GM19240 (cell line): ENCODE measurements around the gene KLHL10.
"Not testable (repeated sequence)": the region's sequence is repeated elsewhere in the genome, so short reads cannot be mapped to it uniquely, and the experiment has no call there.

Source experiments
- DNase-seq: peaks from one replicate; pipeline ENCODE4 v3.0.0; 2011; ENCODE audit warnings: low spot score; ENCODE audit not compliant: insufficient read length

Gene KLHL10

DNA sequence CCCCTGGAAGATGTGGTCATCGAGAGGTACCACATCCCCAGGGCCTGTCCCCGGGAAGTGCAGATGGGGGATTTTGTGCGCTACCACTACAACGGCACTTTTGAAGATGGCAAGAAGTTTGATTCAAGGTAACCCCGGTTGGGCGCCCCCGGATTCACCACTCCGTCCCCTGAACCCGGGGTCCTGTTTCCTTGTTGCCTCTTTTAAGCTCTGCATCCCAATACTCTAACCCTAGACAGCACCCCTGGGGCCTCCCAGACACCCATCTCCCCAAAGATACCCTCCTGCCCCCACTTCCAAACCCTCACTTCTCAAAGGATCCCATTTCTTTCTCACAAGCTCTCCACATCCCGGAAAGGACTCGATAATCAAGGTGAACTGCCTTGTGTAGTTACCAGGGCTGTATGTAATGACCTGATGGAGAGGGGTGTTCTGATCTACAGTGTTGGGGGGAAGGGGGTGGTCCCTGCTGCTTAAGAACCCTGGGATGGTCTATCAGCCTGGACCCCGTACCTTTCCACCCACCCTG is 24.4 kb upstream of the KLHL10 start:
- no peak for DNase-seq

DNA sequence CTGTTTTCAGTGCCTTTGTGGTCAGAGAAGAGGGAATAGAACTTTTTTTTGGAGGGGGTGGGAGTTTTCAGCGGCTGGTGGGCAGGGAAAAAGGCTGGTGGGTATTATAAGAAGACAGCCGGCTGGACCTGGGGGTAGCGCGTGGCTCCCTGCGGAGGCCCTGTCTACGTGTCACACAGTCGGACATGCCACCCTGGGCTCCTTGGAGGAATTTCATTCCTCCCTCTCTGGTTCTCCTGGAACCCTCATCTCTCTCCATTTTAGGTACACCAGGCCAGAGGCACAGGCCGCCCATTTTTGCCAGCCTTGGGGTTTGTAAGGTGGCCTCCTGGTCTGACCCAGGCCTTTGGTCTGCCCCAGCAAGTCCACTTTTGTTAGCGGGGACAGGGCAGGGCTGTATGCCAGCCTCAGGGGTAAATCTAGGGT is 23.9 kb upstream of the KLHL10 start:
- no peak for DNase-seq

DNA sequence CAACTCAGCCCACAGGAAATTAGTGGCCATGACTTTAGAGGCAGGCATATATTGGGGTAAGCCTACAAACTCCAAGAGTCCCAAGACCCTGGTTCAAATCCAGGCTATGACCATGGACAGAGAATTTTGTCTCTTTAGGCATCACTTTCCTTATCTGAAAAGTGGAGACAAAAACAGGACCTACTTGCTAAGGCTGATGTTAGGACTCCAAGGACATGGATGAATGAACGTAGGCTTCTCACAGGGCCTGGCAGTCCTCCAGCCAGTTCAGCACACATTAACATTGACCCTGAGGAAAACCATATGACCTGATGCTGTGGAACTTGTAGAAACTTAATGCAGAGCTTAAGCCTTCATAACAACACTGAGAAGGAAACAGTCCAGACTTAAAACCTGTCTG is 23.4 kb upstream of the KLHL10 start:
- no peak for DNase-seq

DNA sequence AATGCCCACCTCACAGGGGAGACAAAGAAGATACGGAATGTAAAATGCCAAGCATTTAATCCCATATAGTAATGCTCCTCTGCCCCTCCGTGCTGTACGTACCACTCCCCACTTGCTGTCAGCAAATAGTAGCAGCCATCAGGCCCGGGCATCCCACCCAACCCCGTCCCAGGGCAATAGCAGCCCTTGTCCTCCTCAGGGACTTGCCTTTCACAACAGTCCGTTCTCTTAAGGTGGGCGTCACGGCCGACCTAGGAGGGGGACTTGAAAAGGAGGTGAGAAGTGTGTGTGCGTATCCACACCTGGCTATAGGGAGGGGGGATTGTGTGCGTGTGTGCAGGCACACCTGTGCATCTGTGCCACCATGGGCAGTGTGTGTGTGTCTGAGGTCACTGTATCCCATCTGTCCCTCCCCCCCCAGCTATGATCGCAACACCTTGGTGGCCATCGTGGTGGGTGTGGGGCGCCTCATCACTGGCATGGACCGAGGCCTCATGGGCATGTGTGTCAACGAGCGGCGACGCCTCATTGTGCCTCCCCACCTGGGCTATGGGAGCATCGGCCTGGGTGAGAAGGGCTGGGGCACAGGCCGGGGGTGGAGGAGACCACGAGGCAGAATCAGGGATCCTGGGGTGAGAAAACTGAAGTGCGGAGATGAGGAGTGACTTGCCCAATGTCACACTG is 20.8 kb upstream of the KLHL10 start:
- no peak for DNase-seq

DNA sequence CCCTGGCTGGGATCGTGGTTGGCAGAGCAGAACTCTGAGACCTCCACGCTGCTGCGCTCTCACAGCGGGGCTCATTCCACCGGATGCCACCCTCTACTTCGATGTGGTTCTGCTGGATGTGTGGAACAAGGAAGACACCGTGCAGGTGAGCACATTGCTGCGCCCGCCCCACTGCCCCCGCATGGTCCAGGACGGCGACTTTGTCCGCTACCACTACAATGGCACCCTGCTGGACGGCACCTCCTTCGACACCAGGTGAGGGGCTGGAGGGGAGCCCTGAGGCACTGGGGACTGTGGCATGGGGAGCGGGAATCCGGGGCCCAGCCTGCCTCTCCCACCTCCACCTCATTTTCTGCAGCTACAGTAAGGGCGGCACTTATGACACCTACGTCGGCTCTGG is 19.6 kb upstream of the KLHL10 start:
- no peak for DNase-seq

DNA sequence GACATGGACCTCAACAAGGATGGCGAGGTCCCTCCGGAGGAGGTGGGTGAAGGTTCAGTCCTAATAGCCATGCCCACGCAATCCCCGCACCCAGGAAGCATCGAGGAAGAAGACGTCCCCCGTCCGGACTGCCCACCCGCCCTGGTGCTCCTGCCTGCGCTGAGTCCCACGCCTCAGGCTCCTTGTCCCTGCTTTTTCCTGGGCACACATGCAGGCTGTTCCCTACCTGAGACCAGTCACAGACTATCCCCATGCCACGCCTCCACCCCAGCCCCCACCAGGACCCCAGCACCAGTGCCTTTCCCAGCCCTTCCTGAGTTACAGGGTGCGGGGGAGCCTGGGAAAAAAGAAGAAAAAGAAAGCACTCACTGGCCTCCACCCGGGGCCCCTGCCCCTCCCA is 15.8 kb upstream of the KLHL10 start:
- no peak for DNase-seq

DNA sequence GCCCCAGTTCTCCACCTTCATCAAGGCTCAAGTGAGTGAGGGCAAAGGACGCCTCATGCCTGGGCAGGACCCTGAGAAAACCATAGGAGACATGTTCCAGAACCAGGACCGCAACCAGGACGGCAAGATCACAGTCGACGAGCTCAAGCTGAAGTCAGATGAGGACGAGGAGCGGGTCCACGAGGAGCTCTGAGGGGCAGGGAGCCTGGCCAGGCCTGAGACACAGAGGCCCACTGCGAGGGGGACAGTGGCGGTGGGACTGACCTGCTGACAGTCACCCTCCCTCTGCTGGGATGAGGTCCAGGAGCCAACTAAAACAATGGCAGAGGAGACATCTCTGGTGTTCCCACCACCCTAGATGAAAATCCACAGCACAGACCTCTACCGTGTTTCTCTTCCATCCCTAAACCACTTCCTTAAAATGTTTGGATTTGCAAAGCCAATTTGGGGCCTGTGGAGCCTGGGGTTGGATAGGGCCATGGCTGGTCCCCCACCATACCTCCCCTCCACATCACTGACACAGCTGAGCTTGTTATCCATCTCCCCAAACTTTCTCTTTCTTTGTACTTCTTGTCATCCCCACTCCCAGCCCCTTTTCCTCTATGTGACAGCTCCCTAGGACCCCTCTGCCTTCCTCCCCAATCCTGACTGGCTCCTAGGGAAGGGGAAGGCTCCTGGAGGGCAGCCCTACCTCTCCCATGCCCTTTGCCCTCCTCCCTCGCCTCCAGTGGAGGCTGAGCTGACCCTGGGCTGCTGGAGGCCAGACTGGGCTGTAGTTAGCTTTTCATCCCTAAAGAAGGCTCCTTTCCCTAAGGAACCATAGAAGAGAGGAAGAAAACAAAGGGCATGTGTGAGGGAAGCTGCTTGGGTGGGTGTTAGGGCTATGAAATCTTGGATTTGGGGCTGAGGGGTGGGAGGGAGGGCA is 15.1 kb upstream of the KLHL10 start:
- DNase-seq: no peak

DNA sequence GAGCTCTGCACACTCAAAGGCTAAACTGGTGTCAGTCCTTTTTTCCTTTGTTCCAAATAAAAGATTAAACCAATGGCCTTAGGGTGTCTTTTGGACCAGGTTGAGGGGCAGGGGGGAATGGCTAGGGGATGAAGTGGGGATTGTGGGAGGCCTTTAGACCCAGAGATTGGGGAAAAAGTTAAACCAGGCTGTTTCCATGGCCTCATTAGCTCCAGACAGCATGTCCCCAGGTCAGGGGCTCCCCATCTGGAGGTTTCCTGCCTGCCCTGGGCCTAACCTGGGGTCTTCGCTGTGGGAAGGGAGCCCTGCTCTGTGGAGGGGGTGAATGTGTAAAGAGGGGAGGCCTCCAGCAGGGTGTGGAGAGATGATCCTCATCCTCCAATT is 14.5 kb upstream of the KLHL10 start:
- no peak for DNase-seq

DNA sequence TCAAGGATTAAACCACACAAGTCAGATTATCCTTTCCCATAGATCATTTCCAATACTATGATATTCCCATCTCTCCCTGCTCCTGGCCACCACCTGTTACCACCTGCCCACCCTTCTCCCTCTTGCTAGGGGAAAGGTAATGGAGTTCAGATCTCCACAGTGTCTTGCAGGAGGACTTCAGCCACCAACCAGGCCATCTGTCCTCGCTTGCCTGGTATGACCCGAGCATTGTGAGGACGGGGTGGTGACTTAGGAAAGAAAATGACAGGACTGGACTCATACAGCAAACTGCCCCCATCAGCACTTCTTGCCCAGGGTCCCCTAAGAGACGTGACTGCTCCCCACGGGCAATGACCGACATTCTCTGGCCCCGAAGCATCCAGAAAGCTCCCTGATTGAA is 14.0 kb upstream of the KLHL10 start:
- DNase-seq: no peak

DNA sequence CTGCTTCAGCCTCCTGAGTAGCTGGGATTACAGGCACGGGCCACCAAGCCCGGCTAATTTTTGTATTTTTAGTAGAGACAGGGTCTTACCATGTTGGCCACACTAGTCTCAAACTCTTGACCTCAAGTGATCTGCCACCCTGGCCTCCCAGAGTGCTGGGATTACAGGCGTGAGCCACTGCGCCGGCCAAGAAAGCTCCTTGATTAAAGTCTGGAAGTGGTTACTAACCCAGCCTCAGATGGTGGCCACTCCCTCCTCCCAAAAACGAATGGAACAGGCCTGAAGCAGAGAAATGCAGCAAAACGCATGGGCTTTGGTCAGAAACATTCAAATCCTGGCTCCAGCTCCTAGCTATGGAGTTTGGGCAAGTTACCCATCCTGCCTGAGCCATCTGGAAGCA is 13.5 kb upstream of the KLHL10 start:
- DNase-seq: no peak

DNA sequence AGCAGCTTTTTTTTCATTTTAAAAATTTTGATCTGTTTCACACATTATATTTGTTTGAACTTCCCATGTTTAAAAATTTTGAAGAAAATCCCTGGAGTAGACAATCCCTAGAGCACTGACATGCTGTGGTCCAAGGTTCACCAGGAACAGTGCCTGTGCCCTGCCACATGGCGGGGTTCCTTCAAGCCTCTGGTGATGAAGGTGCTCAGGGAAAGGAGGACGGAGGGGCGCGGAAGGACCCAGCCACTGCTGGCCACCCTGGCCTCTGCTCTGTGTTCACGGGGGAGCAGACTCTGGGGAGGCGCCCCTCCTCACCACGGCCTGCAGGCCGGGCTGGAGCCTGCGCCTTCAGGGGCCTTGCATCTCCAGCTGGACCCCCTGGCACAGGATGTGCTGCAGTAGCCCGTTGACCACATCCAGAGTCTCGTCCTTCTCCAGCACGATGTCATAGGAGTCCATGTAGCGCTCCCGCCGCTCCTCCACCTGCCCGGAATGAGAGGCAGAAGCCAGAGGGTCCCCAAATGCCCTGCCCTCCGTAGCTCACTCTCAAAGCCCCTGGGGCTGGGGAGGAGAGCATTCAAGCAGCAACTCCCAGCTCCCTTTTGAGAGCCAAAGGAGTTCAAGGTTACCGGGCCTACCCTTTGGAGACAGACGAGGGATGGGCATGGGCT is 12.3 kb upstream of the KLHL10 start:
- DNase-seq: no peak

DNA sequence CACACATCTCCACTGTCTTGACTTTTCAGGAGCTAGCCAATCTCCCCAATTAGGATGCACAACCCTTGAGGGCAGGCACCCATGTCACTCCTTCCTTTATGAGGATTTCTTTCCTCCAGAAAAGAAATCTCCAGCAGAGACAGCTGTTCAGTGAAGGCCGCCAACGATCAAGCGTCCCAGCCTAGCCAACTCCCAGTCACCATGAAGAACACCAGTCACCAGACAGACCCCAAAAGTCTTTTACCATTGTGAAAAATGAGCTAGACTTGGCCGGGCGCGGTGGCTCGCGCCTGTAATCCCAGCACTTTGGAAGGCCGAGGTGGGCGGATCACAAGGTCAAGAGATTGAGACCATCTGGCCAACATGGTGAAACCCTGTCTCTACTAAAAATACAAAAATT is 7.7 kb upstream of the KLHL10 start:
- not testable (repeated sequence) for DNase-seq

DNA sequence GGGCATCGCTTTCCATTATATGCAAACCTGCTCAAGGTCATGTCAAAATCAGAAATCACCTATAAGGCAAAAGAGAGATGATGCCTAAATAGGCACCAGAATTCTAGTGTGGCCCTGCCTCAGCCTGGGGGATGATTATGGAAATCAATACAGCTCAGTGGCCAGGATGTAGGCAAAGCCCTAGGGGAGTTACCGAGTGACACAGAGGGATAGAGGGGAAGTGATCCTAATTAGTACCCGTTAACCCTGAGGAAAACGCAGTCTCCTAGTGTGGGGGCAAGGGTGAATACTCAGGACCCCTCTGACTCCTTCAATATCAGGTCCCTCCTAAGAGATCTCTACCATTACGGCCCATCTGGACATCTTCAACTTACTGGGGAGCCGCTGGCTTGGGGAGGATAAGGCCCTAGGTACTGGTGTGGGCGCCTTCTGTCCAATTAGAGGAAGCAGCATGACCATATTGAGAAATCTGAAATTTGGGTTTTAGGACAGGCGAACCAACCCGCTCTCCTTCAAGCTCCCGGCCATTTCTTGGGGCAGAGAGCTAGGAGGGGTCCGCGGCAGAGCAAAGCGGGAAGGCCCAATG is 2.3 kb upstream of the KLHL10 start:
- DNase-seq: peak; percentile 39

DNA sequence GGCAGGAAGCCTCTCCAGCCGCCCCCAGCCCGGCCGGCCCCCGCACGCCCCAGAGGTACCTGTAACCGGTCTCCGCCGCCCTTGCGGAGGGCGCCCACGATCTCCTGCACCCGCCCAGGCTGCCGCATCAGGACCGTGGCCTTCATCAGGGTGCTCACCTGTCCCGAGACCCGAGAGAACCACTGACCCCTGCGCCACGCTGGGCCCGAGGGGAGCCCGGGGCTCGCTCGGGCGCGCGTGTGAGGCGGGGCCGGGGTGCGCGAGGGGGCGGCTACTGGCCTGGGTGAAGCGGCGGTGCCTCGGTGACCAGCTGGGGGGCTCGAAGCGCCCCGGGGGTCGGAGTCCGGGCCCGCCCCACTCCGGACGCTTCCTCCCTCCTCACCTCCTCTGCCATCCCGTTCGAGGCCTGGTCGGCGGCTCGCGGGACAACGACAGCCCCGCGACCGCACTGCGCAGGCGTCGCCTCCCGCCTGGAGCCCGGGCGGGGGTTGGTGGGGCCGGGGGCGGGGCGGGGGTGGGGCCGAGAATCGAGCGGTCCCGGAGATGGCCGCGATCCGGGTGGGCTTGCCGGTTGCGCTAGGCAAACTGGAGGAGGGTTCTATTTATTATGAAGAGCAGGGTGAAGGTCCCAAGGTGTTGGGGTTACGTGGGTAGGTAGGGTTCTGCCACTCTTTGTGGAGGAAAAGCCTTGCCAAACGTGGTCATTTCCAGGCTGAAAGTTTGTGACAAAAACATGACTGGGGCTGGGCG is 1.6 kb upstream of the KLHL10 start, which contains the start of gene NT5C3B:
NT5C3B (minus strand) TSS at position 433 of the 750 bp plus-strand sequence; CDS start at position 394, 39 bp downstream.
- DNase-seq: peak; percentile 51

DNA sequence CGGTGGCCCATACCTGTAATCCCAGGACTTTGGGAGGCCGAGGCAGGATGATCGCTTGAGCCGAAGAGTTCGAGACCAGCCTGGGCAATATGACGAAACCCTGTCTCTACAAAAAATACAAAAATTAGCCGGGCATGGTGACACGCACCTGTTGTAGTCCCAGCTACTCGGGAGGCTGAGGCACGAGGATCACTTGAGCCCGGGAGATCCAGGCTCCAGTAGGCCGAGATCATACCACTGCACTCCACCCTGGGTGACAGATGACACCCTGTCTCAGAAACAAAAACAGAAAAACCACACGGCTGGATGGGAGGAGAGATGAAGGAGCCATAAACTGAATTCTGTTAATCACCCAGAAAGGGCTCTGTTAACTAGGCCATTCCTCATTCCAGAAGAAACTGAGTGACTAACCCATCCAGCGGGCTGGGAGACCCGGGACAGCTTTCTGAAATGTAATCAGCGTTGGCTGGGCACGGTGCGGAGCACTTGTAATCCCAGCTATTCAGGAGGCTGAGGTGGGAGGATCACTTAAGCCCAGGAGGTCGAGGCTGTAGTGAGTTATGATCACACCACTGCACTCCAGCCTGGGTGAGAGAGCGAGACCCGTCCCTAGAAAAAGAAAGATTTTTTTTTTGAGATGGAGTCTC is 952 bp upstream of the KLHL10 start:
- DNase-seq: no peak

DNA sequence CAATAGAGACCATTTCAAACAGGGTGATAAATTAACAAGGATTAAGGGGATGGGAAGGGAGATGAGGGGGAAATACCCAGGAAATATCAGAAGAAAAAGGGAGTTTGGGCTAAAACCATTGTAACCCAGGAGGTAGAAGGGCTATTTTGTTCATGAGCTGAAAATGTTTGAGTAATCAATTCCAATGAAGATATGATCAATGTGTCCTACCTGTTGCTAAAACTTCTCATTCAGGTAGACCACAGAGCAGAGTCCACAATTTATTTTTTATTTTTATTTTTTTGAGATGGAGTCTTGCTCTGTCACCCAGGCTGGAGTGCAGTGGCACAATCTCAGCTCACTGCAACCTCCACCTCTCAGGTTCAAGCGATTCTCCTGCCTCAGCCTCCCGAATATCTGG is 1.8 kb downstream of the KLHL10 start:
- not testable (repeated sequence) for DNase-seq

DNA sequence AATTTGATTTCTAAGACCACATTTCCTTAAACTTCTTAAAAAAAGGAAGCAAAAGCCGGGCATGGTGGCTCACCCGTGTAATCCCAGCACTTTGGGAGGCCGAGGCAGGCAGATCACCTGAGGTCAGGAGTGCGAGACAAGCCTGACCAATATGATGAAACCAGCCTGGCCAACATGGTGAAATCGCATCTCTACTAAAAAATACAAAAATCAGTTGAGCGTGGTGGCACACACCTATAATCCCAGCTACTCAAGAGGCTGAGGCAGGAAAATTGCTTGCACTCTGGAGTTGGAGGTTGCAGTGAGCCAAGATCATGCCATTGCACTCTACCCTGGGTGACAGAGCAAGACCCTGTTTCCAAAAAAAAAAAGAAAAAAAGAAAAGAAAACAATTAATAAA is 3.2 kb downstream of the KLHL10 start:
- DNase-seq: not testable (repeated sequence)

DNA sequence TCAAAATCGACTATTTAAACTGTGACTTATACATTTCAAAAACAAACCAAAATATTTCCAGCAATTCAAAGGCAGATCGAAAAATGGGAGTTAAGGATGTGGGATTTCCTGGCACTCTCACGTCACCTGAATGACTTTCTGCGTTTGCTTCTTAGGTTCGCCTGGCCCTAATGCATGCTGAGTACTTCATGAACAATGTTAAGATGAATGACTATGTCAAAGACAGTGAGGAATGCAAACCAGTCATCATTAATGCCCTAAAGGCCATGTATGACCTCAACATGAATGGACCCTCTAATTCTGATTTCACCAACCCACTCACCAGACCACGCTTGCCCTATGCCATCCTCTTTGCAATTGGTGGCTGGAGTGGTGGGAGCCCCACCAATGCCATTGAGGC is 7.3 kb downstream of the KLHL10 start:
- no peak for DNase-seq

DNA sequence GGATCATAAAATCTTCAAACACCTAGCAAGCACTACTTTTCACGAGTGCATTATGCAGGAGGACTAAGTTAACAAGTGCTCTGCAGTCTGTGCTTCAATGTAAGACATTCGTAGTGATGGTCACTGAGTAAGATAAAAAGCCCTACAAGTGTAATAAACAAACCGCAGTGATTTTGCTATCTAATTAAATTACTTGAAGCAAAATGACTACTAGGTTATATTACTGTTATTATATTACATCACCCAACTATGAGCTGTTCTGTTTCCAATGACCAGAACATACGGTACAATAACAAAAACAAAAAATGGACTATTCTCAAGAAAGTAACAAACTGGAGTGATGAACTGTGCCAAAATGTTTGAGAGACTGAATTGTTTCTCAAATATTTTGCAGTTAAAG is 11.2 kb downstream of the KLHL10 start:
- DNase-seq: no peak
